HG03064 (cell line): Measurements from ENCODE around the gene PXDN.

Experiments used
- ATAC-seq: cut with Tn5 transposase; IDR thresholded peaks from one replicate; pipeline ENCODE4 v1.9.1; 2021; ENCODE audit warnings: low read depth; ENCODE audit not compliant: unreplicated experiment

Gene PXDN

DNA sequence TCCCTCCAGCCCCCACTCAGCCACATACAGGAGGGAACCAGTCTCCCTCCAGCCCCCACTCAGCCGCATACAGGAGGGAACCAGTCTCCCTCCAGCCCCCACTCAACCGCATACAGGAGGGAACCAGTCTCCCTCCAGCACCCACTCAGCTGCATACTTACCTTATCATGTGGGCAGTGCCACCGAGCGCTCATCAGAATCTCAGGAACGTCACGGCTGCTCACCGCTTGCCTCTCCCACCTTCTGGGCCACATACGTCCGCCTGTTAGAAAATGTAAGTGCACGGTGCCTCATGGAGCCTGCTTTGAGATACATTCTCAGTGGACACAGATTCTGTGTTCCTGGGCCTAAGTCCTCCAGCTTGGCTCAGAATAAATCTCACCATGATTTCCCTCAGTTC is 124.8 kb downstream of the PXDN start:
- no peak for ATAC-seq

DNA sequence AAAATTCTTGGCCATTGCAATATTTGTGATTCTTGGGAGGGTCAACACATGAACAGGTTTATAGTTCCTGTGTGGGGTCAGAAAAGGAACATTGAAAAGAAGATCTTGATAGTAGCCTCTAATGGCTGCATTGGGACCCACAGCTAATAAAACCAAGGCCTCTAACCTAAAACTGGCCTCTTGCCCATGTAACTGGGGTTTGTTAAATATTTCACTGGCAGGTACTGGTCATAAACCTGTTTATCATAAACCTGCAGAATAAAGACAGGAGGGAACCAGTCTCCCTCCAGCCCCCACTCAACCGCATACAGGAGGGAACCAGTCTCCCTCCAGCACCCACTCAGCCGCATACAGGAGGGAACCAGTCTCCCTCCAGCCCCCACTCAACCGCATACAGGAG is 125.3 kb downstream of the PXDN start:
- ATAC-seq: no peak

- no peak for ATAC-seq
Observed at GRCh38 chr2:1618191-1618961, 125.9 kb downstream of the PXDN start.

- ATAC-seq: no peak
Observed at GRCh38 chr2:1617425-1618021, 126.8 kb downstream of the PXDN start.

- ATAC-seq: no peak
Observed at GRCh38 chr2:1614564-1614963, 129.8 kb downstream of the PXDN start.

- ATAC-seq: no peak
Observed at GRCh38 chr2:1613731-1614354, 130.5 kb downstream of the PXDN start.

DNA sequence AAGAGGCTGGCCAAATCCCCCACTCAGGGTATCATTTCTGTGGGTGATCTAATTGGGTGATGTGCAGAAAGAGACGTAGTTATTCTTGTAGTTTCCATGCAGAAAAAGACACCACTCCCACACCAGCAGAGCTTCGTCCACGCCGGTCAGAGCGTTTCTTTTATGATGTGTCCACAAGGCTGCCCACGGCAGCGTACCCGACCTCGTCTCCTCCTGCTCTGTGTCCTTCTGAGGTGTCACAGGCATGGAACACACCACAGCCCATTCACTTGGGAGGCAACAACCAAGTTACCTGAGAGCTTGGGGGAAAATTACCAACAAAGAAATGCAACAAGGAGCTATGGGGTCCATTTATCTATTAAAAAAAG is 131.3 kb downstream of the PXDN start:
- no peak for ATAC-seq

DNA sequence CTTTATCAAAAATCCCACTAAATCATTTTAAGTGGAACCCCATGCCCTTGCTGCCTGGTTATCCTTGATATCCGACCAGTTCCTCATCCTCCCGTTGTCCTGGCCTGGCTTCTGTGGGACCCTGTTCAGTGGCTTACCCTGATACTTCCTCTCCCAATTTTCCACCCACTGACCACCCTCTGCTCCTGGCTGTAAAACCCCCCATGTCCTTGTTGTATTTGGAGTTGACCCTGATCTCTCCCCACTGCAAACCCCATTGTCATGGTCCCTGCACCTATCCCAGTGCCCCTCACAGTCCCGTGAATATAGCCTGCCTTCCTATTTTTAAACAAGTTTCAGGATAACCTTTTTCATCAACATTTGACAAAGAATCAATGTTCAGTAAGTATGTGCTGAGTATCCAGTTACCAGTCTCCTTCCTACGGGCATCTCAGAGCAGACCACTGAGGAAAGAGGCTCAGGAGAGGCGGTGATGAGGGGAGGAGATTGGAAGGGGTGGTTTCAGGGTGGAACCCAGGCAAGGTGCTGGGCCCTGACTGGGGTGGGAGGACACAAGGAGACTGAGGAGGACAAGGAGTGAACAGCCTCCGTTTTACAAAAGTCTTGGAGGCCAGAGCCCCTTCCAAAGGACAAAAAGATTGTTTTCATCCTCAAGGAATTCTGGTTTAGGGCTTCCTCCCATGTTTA is 131.8 kb downstream of the PXDN start:
- ATAC-seq: no peak

DNA sequence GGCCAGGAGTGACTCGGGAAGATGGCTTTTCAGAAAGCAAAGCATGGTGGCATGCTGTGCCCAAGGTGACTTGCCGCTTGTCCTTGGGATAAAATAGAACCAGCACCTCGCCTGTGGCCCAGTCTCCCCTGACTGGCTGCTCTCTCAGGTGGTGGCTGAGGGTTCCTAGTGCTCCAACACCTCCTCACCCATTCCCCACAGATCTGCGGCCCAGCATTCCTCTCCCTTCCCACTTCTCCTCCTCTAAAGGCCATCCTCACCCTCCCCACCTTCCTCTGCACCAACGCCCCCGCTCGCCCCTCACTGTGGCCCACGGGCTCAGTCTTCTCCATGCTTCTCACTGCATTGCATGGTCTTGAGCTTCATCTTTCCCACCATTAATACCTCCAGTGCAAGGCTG is 132.4 kb downstream of the PXDN start:
- ATAC-seq: no peak

DNA sequence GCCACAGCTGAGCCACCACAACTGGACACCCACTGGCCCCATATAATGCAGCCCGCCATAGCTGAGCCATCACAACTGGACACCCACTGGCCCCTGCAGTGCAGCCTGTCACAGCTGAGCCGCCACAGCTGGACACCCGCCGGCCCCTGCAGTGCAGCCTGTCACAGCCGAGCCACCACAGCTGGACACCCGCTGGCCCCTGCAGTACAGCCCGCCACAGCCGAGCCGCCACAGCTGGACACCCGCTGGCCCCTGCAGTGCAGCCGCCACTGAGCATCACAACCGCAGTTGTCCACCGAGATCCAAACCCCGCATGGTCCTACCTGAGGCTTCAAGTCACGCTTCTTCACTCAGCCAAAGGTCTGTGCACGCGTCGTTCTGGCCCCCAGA is 134.2 kb downstream of the PXDN start:
- ATAC-seq: no peak

DNA sequence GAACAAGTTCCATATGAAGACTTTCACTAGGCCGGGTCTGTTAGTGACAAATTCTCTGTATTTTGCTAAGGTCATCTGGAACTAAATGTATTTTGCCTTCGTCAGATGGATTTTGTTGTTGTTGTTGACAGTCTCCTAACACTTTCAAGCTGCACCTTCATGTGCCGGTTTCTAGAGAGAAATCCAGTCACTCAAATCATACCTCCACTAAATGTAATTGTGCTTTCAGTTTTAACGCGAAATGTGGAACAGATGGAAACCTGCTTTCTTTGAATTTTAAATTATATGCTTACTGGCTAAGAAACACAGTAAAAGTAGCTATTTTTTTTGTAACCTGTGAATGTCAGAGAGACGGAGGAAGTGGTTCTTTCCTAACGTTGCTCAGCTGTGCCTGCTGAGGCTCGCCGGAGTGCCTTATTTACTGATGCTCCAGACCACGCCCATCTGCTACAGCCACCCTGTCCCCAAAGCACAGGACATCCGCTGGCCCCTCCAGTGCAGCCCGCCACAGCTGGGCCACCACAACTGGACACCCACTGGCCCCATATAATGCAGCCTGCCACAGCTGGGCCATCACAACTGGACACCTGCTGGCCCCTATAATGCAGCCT is 134.7 kb downstream of the PXDN start:
- ATAC-seq: no peak

- ATAC-seq: no peak
Observed at GRCh38 chr2:1609040-1609439, 135.3 kb downstream of the PXDN start.

DNA sequence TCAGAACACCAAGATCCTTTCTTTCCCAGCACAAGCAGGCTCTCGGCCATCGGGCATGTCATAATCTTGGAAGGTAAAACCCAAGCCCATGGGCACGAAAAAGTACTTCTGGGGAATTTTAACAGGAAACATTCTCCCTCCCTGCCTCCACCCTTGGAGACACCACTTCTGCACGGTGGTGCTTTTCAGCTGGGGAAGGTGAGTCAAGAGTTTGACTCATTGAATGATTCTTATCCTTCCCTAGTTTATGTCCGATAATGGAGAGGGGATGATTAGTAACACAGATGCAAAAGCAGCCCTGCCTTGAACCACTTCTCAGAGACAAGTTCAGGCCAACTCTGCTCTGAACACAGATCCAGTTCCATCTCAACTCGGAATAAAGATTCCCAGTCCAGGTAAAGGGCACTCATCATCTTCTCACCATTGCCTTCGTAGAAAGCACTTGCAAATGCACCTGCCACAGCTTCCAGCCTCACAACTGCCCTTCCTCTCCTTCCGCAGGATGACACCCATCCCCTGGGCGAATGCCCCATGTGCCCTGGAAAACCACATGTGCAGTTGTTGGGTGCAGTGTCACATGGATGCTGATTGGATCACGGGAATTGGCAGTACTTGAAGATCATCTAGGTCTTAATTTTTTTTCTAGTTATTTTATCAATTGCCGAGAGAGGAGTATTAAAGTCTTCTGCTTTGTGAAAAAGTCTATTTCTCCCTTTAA is 136.2 kb downstream of the PXDN start:
- ATAC-seq: no peak

DNA sequence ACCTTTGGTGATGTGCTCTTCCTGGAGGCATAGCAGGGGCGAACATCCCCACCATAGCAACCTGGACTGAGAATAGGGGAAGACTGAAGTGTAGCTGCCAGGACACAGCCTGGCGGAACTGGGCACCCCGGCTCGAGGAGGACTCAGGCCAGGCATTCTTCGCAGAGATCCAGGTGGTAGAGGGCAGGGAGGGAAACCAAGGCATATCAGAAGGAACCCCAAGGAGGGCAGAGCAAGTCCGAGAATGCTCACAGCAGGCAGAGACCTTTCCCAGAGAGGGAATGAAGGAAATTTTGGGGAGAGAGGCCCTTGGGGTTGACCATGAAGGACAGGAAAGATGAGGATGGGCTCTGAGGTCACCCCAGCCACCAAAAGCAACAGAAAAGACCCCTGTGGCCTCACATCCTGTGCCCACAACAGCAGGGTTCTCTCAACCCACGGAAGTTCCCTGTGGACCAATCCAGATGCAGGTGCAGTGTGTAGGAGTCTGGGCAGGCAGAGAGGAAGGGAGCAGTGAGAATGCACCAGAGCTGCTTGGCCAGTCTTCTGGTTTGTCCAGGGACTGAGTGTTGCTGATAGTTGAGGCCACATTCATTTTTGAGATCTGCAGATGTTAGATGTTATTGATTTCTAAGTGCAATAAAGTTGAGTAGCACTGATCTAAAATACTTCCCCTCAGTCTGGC is 136.9 kb downstream of the PXDN start:
- no peak for ATAC-seq

- ATAC-seq: no peak
Observed at GRCh38 chr2:1606421-1607235, 137.7 kb downstream of the PXDN start.

GRCh38 chr2:1606046-1606400 is 138.3 kb downstream of the PXDN start:
- no peak for ATAC-seq

DNA sequence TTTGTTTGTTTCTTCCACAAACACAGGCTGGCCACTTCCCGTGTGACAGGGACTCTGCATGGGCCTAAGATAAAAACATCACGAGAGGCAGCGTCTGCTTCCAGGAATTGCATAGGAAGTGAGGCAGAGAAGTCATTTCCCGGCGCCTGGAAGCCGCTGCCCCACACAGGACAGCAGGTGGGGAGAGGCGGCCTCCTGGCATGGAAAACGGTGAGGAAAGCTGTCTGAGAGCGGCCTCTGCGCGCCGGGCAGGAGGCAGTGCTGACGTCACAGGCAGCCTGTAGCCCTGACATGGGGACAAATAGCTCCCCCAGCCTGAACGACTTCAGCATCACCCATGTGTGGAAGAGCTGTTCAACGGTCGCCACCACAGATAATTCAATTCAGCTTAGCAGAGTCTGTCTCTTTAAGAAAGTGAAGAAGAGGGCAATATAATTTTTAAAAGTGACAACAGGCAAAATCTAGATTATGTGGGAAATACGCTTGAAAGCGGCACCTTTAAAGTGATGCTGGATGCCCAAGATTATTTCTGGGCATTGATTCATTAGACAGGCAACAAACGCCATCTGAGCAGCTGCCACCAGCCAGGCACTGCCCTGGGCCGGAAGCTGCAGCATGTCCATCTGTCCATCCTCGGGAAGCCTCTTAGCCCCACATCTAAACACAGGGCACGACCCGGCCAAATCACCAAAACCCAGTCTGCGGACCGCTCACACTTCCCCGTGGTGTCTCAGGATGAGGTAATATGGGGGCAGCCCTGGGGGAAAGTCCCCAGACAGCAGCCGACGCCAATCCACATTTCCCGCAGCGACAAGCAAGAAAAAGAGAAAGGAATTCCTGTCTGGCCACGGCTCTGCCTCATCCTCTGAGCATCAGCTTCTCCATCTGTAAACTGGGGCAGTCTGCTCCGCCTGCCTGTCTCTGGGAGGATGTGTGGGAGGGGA is 138.9 kb downstream of the PXDN start:
- ATAC-seq: no peak

DNA sequence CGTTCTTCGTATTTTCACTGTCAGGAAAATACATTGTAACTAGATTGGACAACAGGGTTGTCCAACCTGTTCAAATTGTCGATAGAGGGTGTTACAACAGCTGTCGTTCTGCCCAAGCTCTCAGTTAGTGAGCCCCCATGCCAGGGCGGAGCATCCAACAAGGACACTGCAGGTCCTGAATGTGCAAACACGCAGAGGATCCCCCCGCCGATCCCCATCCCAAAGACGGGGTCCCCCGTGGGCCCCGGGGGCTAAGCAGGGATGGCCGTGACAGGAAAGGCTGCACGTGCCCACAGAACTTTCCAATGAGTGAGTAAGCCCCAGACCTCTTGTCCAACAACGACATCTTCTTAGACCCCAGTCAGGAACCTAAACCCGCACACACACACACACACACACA is 140.8 kb downstream of the PXDN start:
- ATAC-seq: no peak
